ENCODE results near the gene SLC6A3.

SLC6A3 gene

DNA sequence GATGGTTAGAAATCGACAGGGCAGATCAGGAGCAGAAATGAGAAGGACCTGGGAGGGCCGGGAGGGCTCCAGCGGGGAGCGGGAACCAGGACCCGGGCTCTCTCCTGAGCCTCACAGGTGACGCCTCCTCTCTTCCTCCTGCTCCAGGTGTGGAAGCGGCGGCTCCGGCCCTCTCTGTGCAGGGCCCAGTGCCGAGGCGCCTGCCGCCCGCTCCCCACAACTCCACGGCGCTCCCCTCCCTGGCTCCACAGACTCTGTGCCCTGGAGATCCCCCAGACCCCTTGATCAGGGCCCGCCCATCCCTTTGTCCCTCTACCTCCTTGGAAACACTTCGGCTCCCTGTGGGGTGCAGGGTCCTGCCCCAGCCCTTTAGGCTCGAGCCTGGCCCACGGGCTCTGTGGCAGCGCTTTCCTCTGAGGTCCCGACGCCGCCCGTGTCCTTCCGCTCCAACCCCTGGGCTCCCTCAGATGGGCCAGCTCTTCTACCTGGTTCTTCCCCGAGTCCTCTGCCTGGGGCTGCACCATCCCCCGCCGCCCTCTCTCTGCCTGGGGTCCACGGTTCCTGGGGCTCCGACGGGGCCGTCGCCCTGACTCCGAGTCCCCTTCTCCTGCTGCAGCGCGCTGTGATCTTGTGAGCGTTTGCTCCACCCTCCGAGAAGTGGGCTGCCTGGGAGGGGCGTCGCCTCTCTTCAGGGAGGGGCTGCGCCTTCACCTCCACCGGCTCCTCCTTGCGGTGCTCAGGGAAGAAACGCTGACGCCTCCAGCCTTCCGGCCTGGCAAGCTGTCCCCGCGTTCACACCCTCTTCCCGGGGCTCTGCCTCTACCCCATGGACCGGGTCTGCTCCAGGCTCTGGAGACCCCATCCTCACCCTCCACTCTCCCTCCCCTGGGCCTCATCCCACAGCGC, 22.4 kb upstream of the SLC6A3 start:
- no peak for DNase-seq (ENCODE audit: low read depth)
- TF ChIP-seq MYC (IDR thresholded peaks at IDR 0.05; ENCODE audit: low read depth, low read length): no peak
- TF ChIP-seq POLR2A (IDR thresholded peaks at IDR 0.05; ENCODE audit: extremely low read depth, insufficient read length): no peak
- no peak for TF ChIP-seq CTCF (IDR thresholded peaks at IDR 0.05; ENCODE audit: low read depth, low read length)
- TF ChIP-seq, protein P1, sequence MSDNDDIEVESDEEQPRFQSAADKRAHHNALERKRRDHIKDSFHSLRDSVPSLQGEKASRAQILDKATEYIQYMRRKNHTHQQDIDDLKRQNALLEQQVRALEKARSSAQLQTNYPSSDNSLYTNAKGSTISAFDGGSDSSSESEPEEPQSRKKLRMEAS (IDR thresholded peaks at IDR 0.05; ENCODE audit: low read depth, low read length): no peak
- H3K4me3 ChIP-seq (ENCODE audit: low read depth, low read length): no peak overlapping the region

- H3K4me3 ChIP-seq (ENCODE audit: low read depth, low read length): no peak overlapping the region
- no peak for TF ChIP-seq POLR2A (IDR thresholded peaks at IDR 0.05; ENCODE audit: extremely low read depth, insufficient read length)
- TF ChIP-seq MYC (IDR thresholded peaks at IDR 0.05; ENCODE audit: low read depth, low read length): no peak
- no peak for TF ChIP-seq CTCF (IDR thresholded peaks at IDR 0.05; ENCODE audit: low read depth, low read length)
- TF ChIP-seq, protein P1 (IDR thresholded peaks at IDR 0.05; ENCODE audit: low read depth, low read length): no peak
- no peak for DNase-seq (ENCODE audit: low read depth)
Observed at GRCh38 chr5:1466631-1467265, 21.5 kb upstream of the SLC6A3 start.

DNA sequence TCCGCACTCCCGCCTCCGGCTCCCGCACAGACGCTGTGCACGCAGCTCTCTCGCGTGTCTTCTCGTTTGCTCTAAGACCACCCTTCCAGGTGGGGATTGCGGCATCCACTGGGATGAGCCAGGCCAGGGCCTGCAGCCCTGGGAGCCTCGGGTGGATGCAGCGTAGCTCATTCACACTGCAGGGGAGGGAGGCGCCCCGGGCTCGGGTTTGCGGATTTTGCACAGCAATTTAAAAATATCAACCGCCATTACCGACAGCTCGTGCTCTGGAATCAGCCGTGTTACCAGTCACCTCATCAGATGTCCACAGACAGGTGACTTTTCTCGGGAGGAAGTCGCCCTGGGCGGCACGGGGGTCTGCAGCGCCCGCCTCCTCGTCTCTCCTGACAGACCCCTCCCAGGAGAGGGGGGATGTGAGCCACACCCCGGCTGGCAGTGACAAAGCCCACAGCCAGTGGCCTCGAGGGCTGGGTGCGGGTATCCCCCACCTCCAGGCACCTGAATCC, 20.8 kb upstream of the SLC6A3 start:
- no peak overlapping the region for H3K4me3 ChIP-seq (ENCODE audit: low read depth, low read length)
- DNase-seq (ENCODE audit: low read depth): no peak
- no peak for TF ChIP-seq POLR2A (IDR thresholded peaks at IDR 0.05; ENCODE audit: extremely low read depth, insufficient read length)
- no peak for TF ChIP-seq MYC (IDR thresholded peaks at IDR 0.05; ENCODE audit: low read depth, low read length)
- TF ChIP-seq, protein P1 (IDR thresholded peaks at IDR 0.05; ENCODE audit: low read depth, low read length): no peak
- no peak for TF ChIP-seq CTCF (IDR thresholded peaks at IDR 0.05; ENCODE audit: low read depth, low read length)

DNA sequence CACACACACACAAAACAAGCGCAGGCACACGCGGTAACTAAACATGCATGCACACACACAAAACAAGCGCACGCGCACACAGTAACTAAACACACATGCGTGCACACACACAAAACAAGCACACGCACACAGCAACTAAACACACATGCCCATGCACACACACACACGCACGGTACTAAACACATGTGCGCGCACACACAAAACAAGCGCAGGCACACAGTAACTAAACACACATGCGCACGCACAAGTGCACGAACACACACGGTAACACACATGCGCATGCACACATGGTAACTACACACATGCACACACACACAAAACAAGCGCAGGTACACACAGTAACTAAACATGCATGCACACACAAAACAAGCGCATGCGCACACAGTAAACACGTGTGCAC, 19.9 kb upstream of the SLC6A3 start:
- TF ChIP-seq CTCF (IDR thresholded peaks at IDR 0.05; ENCODE audit: low read depth, low read length): no peak
- no peak for DNase-seq (ENCODE audit: low read depth)
- H3K4me3 ChIP-seq (ENCODE audit: low read depth, low read length): no peak overlapping the region

GRCh38 chr5:1464511-1464910, 19.3 kb upstream of the SLC6A3 start:
- no peak for DNase-seq (ENCODE audit: low read depth)
- H3K4me3 ChIP-seq (ENCODE audit: low read depth, low read length): no peak overlapping the region
- TF ChIP-seq CTCF (IDR thresholded peaks at IDR 0.05; ENCODE audit: low read depth, low read length) (no peak), MYC (IDR thresholded peaks at IDR 0.05; ENCODE audit: low read depth, low read length) (no peak), POLR2A (IDR thresholded peaks at IDR 0.05; ENCODE audit: extremely low read depth, insufficient read length) (no peak)
- TF ChIP-seq, protein P1 (IDR thresholded peaks at IDR 0.05; ENCODE audit: low read depth, low read length): no peak; the same call in 1 of the 2 replicates
